MM.1S (cell line): ENCODE results near the gene METAP2.

ENCODE experiments used
- DNase-seq: peaks from one replicate; pipeline ENCODE4 v3.0.0-alpha.2; 2015
- H2AFZ ChIP-seq: fragments of 300-600 bp; sonication (generic); 2 replicates; pipeline ENCODE4 v1.6.0; 2016; ENCODE audit warnings: antibody characterized with exemption, low read length
- H3F3A ChIP-seq: fragments of 300-600 bp; sonication (generic); 2 replicates; pipeline ENCODE4 v1.6.1; 2016; ENCODE audit warnings: mild to moderate bottlenecking, antibody characterized with exemption, low read length, moderate library complexity, mixed read lengths; ENCODE audit not compliant: insufficient read depth
- H3K27ac ChIP-seq: fragments of 300-600 bp; sonication (generic); 2 replicates; pipeline ENCODE4 v1.5.1; 2016; ENCODE audit warnings: mild to moderate bottlenecking, low read length
- H3K27me3 ChIP-seq: fragments of 300-600 bp; sonication (generic); replicated peaks from 2 replicates; pipeline ENCODE4 v1.6.0; 2016; ENCODE audit warnings: low read length; ENCODE audit not compliant: insufficient read depth
- H3K36me3 ChIP-seq: fragments of 300-600 bp; sonication (generic); replicated peaks from 2 replicates; pipeline ENCODE4 v1.6.1; 2016; ENCODE audit warnings: mild to moderate bottlenecking, low read length, mixed read lengths; ENCODE audit not compliant: insufficient read depth
- H3K4me1 ChIP-seq: fragments of 300-600 bp; sonication (generic); 2 replicates; pipeline ENCODE4 v1.6.1; 2016; ENCODE audit warnings: low read length, mixed read lengths
- H3K4me2 ChIP-seq: fragments of 300-600 bp; sonication (generic); 2 replicates; pipeline ENCODE4 v1.6.0; 2016; ENCODE audit warnings: low read depth, low read length
- H3K4me3 ChIP-seq: fragments of 300-600 bp; sonication (generic); 2 replicates; pipeline ENCODE4 v1.5.1; 2016; ENCODE audit warnings: low read length, mixed read lengths
- H3K79me2 ChIP-seq: fragments of 300-600 bp; sonication (generic); 2 replicates; pipeline ENCODE4 v1.6.1; 2016; ENCODE audit warnings: mixed run types, low read length, mixed read lengths
- H3K9ac ChIP-seq: fragments of 300-600 bp; sonication (generic); 2 replicates; pipeline ENCODE4 v1.6.1; 2016; ENCODE audit warnings: low read length, mixed read lengths
- H3K9me2 ChIP-seq: fragments of 300-600 bp; sonication (generic); replicated peaks from 2 replicates; pipeline ENCODE4 v1.6.1; 2016; ENCODE audit warnings: mild to moderate bottlenecking, low read length, mixed read lengths; ENCODE audit not compliant: insufficient read depth
- H3K9me3 ChIP-seq: fragments of 300-600 bp; sonication (generic); replicated peaks from 2 replicates; pipeline ENCODE4 v1.6.1; 2016; ENCODE audit warnings: mild to moderate bottlenecking, low read length, mixed read lengths; ENCODE audit not compliant: insufficient read depth
- H4K20me1 ChIP-seq: fragments of 300-600 bp; sonication (generic); 2 replicates; pipeline ENCODE4 v1.6.1; 2016; ENCODE audit warnings: mild to moderate bottlenecking, low read length, moderate library complexity, mixed read lengths; ENCODE audit not compliant: insufficient read depth
- CTCF ChIP-seq: fragments of 300-600 bp; sonication (generic); IDR thresholded peaks from 2 replicates; pipeline ENCODE4 v1.5.1; 2016; ENCODE audit warnings: antibody characterized with exemption, low read length, mixed read lengths
- EZH2 ChIP-seq: fragments of 300-600 bp; sonication (generic); optimal IDR thresholded peaks from 2 replicates; pipeline ENCODE3; 2017; ENCODE audit warnings: low read depth, mild to moderate bottlenecking, antibody characterized with exemption, low read length, mixed read lengths
- EZH2phosphoT487 ChIP-seq: fragments of 300-600 bp; sonication (generic); IDR thresholded peaks from 2 replicates; pipeline ENCODE4 v1.6.1; 2018; ENCODE audit warnings: antibody characterized with exemption, low read length

METAP2 gene

GRCh38 chr12:95520816-95521215, 46.9 kb downstream of the METAP2 start:
- H3K79me2 ChIP-seq = no peaks in the 10 kb centered on the region
- H3K9me3 ChIP-seq = no peaks in the 10 kb centered on the region
- no peaks in the 10 kb centered on the region for H3K9me2 ChIP-seq
- no peaks in the 10 kb centered on the region for H4K20me1 ChIP-seq
- TF ChIP-seq EZH2 (no peak), CTCF (no peak), EZH2phosphoT487 (no peak)
- no peak overlapping the region for H3K4me2 ChIP-seq
- no peaks in the 10 kb centered on the region for H3K36me3 ChIP-seq
- no peak overlapping the region for H3K4me3 ChIP-seq
- no peaks in the 10 kb centered on the region for H3K27me3 ChIP-seq
- H3K4me1 ChIP-seq = no peaks in the 10 kb centered on the region
- H3K9ac ChIP-seq = no peak overlapping the region
- no peak overlapping the region for H2AFZ ChIP-seq
- DNase-seq = no peak
- H3F3A ChIP-seq = no peaks in the 10 kb centered on the region
- H3K27ac ChIP-seq = no peak overlapping the region

- no peak overlapping the region for H3K4me3 ChIP-seq
- no peaks in the 10 kb centered on the region for H3K9me3 ChIP-seq
- no peaks in the 10 kb centered on the region for H3K9me2 ChIP-seq
- H3K4me2 ChIP-seq = no peak overlapping the region
- no peaks in the 10 kb centered on the region for H3K4me1 ChIP-seq
- H3K9ac ChIP-seq = no peak overlapping the region
- H3K36me3 ChIP-seq = no peaks in the 10 kb centered on the region
- no peak overlapping the region for H2AFZ ChIP-seq
- H4K20me1 ChIP-seq = no peaks in the 10 kb centered on the region
- no peak overlapping the region for H3K27ac ChIP-seq
- no peak for DNase-seq
- no peaks in the 10 kb centered on the region for H3K79me2 ChIP-seq
- no peaks in the 10 kb centered on the region for H3F3A ChIP-seq
- H3K27me3 ChIP-seq = no peaks in the 10 kb centered on the region
- no peak for TF ChIP-seq EZH2
- no peak for TF ChIP-seq CTCF
- no peak for TF ChIP-seq EZH2phosphoT487
Measured at GRCh38 chr12:95522692-95523091, 48.7 kb downstream of the METAP2 start.

GRCh38 chr12:95528431-95528830, 54.5 kb downstream of the METAP2 start:
- Histone ChIP-seq H3K9me2 (no peaks in the 10 kb centered on the region), H3K4me1 (no peaks in the 10 kb centered on the region), H3K27ac (no peak overlapping the region), H2AFZ (no peak overlapping the region), H3K79me2 (no peaks in the 10 kb centered on the region), H3K9ac (no peak overlapping the region), H4K20me1 (no peaks in the 10 kb centered on the region), H3K4me3 (no peak overlapping the region), H3K27me3 (no peaks in the 10 kb centered on the region), H3K36me3 (no peaks in the 10 kb centered on the region), H3K9me3 (no peaks in the 10 kb centered on the region), H3F3A (no peaks in the 10 kb centered on the region), H3K4me2 (no peak overlapping the region)
- DNase-seq = no peak
- TF ChIP-seq EZH2phosphoT487 (no peak), EZH2 (no peak), CTCF (no peak)
